ENCODE results near the gene DENND2D. TPM values are rescaled to one million over a fixed set of nuclear protein-coding genes. Genes with fewer than 3 reads are reported as not detected.

Gene DENND2D, protein sequence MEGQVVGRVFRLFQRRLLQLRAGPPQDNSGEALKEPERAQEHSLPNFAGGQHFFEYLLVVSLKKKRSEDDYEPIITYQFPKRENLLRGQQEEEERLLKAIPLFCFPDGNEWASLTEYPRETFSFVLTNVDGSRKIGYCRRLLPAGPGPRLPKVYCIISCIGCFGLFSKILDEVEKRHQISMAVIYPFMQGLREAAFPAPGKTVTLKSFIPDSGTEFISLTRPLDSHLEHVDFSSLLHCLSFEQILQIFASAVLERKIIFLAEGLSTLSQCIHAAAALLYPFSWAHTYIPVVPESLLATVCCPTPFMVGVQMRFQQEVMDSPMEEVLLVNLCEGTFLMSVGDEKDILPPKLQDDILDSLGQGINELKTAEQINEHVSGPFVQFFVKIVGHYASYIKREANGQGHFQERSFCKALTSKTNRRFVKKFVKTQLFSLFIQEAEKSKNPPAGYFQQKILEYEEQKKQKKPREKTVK
- 10 to 100 TPM; 15.1 to 22.6 (median 15.2) TPM for polyA plus RNA-seq (ENCODE audit: insufficient read length in 3 of 3)
- long read RNA-seq, donor 1, partial matches to known transcripts, result 0 of 4 reads
- long read RNA-seq, donor 1, other reads (novel, unspliced or antisense), result 0 of 4 reads
- long read RNA-seq, donor 2, result 0 reads
- long read RNA-seq, donor 3, partial matches to known transcripts, result 0 of 3 reads
- long read RNA-seq, donor 3, other reads (novel, unspliced or antisense), result 0 of 3 reads
- long read RNA-seq, donor 4, partial matches to known transcripts, result 0 of 3 reads
- long read RNA-seq, donor 4, other reads (novel, unspliced or antisense), result 0 of 3 reads
- long read RNA-seq, donor 5, result 0 reads
- long read RNA-seq, donor 6, partial matches to known transcripts, result 0 of 2 reads
- long read RNA-seq, donor 6, other reads (novel, unspliced or antisense), result 0 of 2 reads
- long read RNA-seq, donor 7, partial matches to known transcripts, result 0 of 2 reads
- long read RNA-seq, donor 7, other reads (novel, unspliced or antisense), result 0 of 2 reads
- long read RNA-seq, donor 8, partial matches to known transcripts, result 0 of 5 reads
- long read RNA-seq, donor 8, other reads (novel, unspliced or antisense), result 0 of 5 reads
- long read RNA-seq, donor 9, partial matches to known transcripts, result 0 of 4 reads
- long read RNA-seq, donor 9, other reads (novel, unspliced or antisense), result 0 of 4 reads
- long read RNA-seq, donor 10, result 0 reads
- long read RNA-seq, donor 11, partial matches to known transcripts, result 0 of 2 reads
- long read RNA-seq, donor 11, other reads (novel, unspliced or antisense), result 0 of 2 reads
- long read RNA-seq, donor 12, result 0 reads
- long read RNA-seq, donor 13, transcript DENND2D-202 (12 exons, 1,894 nt), result major isoform, 5 of 6 reads
- long read RNA-seq, donor 13, partial matches to known transcripts, result 0 of 6 reads
- long read RNA-seq, donor 13, other reads (novel, unspliced or antisense), result 0 of 6 reads
- long read RNA-seq, donor 14, result 0 reads
- long read RNA-seq, donor 15, partial matches to known transcripts, result 0 of 1 reads
- long read RNA-seq, donor 15, other reads (novel, unspliced or antisense), result 0 of 1 reads
- long read RNA-seq, donor 16, partial matches to known transcripts, result 0 of 4 reads
- long read RNA-seq, donor 16, other reads (novel, unspliced or antisense), result 0 of 4 reads

DNA sequence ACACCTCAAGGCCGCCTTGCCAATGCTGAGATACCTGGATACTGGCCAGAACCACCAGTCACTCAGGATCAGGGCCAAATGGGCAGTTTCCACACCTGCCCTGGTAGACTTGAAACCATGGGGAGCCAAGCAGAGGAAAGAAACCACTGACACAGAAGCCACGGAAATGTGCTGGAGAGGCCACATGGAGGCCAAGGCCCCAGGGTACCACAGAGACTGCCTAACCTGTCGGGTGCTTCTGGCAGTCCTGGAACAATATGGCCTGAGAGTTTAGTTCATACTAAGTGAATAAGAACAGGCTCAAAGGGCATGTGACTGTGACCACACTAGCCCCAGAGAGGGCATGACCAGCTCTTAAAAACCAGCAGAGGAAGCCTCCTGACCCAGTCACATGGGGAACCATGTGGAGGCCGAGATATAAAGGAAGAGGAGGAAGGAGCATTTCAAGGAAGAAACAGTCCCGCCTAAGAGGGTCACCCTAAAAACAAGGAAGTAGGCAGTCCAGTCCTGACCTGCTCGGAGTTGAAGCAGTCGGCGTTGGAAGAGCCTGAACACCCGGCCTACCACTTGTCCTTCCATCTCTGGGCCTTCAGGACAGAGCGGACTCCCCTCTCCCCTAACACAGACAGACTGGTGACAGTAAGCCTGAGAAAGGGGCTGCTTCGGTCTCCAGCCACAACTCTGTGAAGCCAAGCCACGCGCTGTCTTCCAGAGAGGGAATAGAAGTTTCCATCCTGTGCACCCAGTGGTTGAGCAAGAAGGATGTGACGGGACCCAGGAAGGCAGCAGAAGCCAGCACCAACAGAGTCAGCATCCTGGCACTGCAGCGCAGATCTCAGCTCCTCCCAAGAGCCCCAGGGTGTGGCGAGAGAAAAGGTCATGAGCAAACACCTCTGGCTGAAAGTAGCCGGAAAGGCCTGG is at the start of gene DENND2D:
Gene DENND2D (minus strand): TSS at position 766 of the 921 bp plus-strand sequence. CDS start 187 bp downstream, at position 579.
- no peak for DNase-seq (ENCODE audit: extremely low read depth in 1 of 11, low read depth in 9 of 11, low spot score in 4 of 11)

DNA sequence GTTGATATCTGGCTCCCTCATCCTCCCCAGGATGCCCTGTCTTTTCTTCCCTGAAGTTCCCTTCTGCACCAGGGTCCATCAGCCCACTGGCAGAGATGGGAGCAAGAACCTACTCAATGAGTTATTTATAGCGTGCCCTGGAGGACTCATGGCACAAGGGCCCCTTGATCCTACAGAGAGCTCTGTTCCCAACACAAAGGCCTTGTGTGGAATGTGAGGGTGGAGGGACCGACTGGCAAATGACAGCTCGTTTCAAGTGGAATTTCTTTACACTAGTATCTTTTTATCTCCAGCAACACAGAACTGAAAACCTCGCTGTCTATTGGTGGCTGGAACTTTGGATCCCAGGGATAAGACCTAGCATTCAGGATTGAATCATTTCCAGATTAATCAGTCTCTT is 49.5 kb upstream of the DENND2D start:
- DNase-seq (ENCODE audit: extremely low read depth in 1 of 11, low read depth in 9 of 11, low spot score in 4 of 11), result no peak

DNA sequence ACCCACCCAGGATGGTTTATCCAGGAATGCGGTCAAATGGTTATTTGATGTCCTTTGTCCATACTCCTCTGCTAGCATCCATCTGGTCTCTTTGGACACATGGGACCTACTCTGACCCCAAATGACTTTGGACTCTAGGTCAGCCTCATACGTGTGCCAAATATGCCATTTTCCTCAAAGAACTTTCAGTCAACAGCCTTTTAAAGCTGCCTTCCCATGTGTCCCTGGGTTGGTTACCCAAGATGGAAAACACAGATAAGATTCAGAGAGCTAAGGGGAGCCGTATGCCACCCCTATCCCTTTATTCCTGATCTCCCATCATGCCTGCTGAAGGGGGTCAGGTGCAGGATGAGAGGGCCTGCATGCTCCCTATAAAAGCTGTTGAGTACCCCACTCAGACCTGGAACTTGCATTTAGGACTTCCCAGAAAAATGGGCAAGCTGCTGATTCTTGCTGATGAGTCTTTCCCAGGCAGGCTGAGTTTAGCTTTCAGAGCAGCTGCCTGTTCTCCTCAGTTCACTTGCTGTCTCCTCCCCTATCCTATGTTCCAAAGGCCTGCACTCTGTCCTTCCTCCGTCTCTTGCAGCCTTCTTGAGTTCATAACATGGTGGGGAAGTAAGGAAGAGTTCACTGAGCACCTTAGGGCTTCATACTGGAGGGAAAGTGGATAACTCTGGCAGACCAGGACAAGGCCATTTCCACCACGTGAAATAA is 46.8 kb upstream of the DENND2D start:
- DNase-seq (ENCODE audit: extremely low read depth in 1 of 11, low read depth in 9 of 11, low spot score in 4 of 11), result no peak

DNA sequence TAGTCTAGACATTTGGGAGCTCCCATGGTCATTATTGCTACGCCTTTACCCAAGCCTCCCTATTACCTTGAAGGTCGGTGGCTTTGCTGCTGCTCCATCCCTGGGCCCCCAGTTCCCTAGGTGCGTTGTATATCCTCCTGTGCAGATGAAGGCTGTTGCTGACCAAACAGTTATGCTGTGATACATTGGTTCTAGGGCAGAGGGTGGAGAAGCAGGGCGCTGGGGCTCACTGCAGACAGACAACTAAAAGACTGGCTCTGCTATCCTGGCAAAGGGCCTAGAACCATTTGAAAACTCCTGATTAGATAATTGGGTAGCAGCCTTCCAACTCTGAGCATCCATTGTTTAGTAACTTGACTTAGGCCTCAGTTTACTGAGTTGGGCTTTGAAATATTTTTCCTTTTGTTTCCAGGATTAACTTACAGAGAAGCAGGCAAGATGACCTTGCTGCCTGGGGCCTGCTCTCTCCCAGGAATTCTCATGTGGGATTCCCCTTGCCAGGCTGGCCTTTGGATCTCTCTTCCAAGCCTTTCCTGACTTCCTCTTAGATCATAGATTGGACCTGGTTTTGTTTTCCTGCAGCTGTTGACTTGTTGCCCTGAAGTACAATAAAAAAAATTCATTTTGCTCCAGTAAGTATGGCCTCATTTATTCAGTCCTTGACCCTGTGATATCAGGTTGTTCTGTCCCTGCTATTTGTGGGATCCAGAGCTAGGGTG is 42.5 kb upstream of the DENND2D start:
- no peak for DNase-seq (ENCODE audit: extremely low read depth in 1 of 11, low read depth in 9 of 11, low spot score in 4 of 11)

DNA sequence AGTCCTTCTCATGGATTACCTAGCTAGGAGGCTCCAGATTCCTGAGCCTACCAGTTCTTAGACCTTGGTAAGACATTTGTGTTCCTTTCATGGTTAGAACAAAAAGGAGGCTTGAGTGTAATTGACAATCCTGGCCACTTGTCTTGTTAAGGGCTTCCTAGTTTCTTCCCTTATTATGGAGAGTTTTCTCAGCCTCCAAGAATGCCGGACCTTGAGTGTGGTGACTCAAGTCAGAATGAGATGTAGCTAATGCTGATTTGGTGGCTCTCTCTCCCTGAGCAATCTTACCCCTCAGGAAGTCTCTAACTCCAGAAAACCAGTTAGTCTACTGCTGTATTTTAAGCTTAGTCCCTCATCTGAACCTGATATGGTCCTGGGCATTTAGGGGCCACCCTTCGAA is 41.4 kb upstream of the DENND2D start:
- no peak for DNase-seq (ENCODE audit: extremely low read depth in 1 of 11, low read depth in 9 of 11, low spot score in 4 of 11)

DNA sequence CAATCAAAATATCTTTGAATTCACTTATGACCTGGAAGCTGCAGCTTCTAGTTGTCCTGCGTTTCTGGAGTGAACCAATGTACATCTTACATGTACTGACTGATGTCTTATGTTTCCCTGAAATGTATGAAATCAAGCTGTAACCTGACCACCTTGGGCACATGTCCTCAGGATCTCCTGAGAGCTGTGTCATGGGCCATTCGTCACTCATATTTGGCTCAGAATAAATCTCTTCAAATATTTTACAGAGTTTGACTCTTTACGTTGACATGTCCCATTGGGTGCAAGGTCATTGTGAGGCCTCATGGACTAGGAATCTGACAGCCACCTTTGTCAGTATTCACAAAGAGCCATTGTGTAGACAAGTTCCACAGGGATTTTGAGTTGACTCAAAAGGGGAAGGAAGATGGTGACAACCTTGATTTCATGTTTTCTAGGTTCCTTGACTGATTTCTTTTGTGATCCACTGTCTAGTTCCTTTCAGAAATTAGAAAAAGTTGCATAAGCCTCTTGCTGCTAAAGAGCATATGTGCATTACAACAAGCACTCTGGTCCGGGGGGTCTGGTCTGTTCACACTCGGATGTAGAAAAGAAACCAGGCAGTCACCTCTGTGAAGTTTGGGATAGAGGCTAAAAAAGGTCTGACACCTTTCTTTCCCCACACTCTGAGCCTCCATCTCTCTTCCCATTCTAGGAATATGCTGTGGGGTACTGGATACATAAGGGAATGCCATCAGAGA is 37.8 kb upstream of the DENND2D start:
- DNase-seq (ENCODE audit: extremely low read depth in 1 of 11, low read depth in 9 of 11, low spot score in 4 of 11), result no peak

DNA sequence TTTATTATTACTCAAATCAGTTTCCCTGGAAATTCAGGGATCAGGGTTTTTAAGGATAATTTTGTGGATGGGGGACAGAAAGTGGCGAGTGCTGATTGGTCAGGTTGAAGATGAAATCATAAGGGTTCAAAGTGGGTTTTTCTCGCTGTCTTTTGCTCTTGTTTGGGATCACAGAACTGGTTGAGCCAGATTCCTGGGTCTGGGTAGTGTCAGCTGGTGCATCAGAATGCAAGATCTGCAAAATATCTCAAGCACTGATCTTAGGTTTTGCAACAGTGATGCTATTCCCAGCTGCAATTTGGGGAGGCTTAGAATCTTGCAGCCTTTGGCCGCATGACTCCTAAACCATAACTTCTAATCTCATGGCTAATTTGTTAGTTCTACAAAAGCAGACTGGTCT is 36.4 kb upstream of the DENND2D start:
- DNase-seq (ENCODE audit: extremely low read depth in 1 of 11, low read depth in 9 of 11, low spot score in 4 of 11), result no peak

DNA sequence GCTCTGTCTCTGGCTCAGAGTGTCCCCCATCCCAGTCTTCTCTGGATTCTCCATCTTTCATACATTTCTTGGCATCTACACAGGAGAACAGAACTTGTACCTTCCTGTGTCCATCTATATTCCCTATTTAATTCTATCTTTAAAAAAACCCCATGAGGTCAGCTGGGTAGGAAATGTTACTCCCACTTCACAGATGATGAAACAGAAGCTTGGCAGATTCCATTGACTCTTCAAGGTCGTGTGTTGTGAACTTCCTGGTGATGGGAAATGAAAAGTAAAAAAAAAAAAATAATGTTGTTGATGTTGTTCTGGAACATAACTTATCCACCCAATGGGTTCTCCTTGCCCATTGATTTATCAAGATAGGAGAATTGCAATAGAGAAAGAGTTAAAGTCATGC is 35.9 kb upstream of the DENND2D start:
- DNase-seq (ENCODE audit: extremely low read depth in 1 of 11, low read depth in 9 of 11, low spot score in 4 of 11), result no peak

DNA sequence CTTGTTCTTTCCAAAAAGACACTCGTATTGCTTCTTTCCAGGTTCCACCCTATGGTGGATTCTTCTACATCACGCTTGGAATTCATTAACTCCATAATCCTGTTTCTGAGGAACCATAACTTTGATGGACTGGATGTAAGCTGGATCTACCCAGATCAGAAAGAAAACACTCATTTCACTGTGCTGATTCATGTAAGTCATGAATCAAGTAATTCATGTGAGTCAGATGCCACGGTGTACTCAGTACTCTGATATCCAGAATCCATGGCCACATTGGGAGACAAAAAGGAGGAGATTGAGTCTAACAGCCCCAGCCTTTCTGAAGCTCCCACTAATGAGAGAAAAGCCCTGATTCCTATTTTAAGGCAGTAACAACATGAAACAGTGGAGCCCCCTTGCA is 34.4 kb upstream of the DENND2D start:
- no peak for DNase-seq (ENCODE audit: extremely low read depth in 1 of 11, low read depth in 9 of 11, low spot score in 4 of 11)

DNA sequence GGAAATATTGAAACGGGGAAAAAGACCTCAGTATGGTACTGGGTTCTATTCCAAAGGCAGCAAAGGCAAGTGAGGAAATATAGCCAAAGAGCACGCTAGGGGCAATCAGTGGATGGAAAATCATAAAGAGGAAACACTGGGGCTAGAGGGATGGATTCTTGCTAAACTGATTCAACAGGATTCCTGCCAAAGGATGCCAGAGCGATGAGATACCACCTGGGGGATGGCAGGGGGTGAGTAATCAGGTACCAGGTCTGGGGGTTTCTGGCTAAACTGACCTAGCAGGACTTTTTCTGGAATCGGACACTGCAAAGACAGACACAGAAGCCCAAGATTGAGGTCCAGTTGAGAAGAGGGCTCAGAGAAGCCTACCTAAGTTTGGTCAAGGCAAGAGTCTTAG is 33.8 kb upstream of the DENND2D start:
- DNase-seq (ENCODE audit: extremely low read depth in 1 of 11, low read depth in 9 of 11, low spot score in 4 of 11), result no peak

DNA sequence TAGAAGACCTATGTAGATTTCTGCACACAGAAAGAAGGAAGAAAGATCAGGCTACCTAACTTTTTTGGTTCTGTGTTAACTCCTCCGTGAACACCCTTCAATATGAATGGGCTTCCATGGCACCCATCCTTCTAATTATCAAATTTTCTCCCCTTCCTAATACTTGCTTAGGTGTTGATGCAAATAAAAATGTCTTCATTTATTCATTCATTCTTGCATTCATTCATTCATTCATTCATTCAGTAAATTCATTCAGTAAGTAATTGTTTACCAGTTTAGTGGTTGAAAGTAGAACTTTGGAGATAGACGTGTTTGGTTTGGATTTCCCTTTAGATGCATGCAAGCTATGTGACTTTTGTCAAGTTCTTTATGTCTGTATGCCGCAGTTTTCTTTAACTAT is 31.7 kb upstream of the DENND2D start:
- no peak for DNase-seq (ENCODE audit: extremely low read depth in 1 of 11, low read depth in 9 of 11, low spot score in 4 of 11)

DNA sequence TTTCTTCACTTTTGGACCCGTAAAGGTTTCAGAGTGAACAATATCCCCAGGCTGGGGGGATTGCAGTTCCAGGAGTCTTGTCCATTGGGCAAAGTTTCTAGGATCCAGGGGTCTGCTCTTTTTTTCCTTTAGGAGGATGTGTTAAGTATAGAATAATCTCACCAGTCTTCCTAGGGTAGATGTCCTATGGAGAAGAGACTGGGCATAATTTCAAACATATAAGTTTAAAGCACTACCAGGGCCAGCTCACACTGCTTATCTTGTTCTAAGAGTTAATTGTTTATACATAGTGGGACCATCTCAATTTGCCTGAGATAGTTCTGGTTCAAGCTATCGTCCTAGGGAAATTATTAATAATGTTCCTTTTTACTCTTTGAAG is 28.3 kb upstream of the DENND2D start:
- no peak for DNase-seq (ENCODE audit: extremely low read depth in 1 of 11, low read depth in 9 of 11, low spot score in 4 of 11)

DNA sequence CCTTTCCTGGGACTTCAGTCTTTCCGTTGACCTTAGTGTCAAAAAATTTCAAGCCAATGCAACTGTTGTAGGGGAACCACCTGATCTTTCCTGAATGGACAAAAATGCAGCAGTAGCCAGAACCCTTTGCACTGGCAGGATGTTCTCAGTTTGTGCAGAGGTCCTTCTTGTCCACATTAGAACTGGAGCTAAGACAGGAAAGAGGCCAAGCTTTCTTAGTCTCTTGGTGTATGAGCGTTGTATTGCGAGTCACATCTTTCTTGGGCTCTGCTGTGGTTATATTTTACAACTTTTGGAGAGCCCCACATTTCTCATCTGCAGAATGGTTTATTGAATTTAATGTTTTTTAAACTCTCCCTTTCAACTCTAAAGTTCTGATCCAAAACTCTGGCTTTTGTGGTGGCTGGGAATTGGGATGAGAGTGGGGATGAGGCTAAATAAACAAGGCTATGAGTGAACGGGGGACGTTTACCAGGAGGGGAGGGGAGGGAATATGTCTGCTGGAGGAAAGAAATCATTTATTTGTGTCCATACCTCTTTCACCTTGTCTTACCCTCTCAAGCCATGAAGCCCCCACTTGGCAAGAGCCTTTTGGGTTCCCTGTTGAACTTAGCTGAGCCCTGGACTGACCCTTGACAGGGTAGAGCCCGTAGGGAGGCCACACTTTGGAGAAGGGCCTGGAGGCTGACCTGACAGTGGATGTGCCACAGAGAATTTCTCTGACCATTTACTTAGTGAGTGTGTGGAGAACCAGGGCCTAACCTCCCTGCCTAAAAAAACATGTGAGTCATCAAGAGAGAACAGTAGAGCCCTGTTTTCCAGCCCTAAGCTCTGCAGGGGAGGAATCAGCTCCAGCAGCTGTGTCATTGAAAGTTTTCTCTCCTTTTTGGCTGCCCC is 27.7 kb upstream of the DENND2D start:
- no peak for DNase-seq (ENCODE audit: extremely low read depth in 1 of 11, low read depth in 9 of 11, low spot score in 4 of 11)

DNA sequence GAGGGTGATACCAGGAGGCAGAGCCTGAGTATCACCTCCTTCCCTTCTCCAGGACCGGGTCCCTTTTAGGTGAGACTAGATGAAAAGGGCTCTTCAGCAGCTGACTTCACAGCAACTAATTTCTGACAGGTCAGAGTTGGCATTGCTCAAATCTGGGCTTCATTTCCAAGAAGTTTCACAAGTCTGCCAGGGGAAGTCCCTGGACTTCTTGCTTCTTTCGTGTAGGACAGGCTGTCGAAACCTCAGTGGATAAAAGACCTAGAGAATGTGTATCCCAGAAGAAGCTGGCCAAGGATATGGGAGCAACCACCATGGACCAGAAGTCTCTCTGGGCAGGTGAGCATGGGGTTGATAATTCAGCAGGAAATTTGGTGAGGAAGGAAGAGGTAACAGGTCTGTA is 27.0 kb upstream of the DENND2D start, which contains the start of gene CHI3L2:
Gene CHI3L2 (plus strand): TSS at position 280 of the 400 bp plus-strand sequence. CDS start 17 bp downstream, at position 297.
- DNase-seq (ENCODE audit: extremely low read depth in 1 of 11, low read depth in 9 of 11, low spot score in 4 of 11), result no peak
